Measurements from ENCODE around the gene GTPBP4. TPM values are rescaled to one million over a fixed set of nuclear protein-coding genes. Genes with fewer than 3 reads are reported as not detected.
A peak's percentile ranks its signal among the peaks of the same experiment; 100 is the strongest.

GTPBP4 gene
- total RNA-seq, 1 donor from 2014 or later: 46.2 TPM

DNA sequence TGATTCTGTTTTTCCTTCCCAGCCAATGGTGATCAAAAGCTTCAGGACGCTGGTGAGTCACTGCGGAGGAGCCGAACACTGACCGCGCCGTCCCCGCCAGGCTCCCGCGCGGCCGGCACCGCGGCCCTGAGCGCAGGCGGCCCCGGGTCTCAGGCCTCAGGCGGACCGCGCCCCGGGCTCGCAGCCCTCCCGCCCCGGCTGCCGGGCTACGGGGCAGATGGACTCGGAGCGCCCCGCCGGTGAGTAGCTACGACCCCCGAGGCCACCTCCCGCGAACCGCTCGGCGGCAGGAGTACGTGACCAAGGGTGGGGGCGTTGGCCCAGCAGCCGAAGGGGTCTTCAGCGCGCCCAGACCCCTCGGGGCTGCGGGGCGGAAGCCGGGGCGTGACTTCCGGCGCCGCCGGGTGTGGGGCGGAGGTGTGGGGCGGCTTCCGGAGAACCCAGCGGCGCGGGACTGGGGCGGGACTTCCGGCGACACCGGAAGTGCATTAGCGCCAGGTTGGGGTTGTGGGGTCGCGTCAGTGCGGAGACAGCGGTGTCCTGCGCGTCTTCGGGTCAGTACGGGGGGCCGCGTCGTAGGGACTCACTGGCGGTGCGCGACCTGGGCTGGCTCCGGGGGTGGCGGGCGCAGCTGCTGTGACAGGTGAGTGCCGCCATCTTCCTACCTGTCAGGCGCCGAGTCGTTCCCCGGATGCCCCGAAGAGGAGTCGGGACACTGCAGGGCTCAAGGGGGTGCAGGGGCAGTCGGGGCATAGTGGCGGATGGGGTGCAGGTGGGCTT is 68.3 kb downstream of the GTPBP4 start, which contains the start of gene WDR37:
TSS of gene WDR37 (plus strand) at position 60 of the 780 bp plus-strand sequence. CDS start 15,771 bp downstream, outside the sequence.
- Mint-ChIP-seq H3K9me3 (ENCODE audit: unreplicated experiment) (no peaks in the 10 kb centered on the region), H3K27me3 (ENCODE audit: unreplicated experiment) (peaks cover 15% of the 10 kb centered on the region), H3K4me1 (ENCODE audit: unreplicated experiment) (peaks cover 48% of the 10 kb centered on the region), H3K36me3 (ENCODE audit: low read depth, unreplicated experiment) (no peaks in the 10 kb centered on the region), H3K27ac (ENCODE audit: unreplicated experiment) (peak within 1 kb of the TSS; percentile 94), H3K4me3 (ENCODE audit: unreplicated experiment) (peak within 1 kb of the TSS; percentile 98)
- TF ChIP-seq, protein P1, sequence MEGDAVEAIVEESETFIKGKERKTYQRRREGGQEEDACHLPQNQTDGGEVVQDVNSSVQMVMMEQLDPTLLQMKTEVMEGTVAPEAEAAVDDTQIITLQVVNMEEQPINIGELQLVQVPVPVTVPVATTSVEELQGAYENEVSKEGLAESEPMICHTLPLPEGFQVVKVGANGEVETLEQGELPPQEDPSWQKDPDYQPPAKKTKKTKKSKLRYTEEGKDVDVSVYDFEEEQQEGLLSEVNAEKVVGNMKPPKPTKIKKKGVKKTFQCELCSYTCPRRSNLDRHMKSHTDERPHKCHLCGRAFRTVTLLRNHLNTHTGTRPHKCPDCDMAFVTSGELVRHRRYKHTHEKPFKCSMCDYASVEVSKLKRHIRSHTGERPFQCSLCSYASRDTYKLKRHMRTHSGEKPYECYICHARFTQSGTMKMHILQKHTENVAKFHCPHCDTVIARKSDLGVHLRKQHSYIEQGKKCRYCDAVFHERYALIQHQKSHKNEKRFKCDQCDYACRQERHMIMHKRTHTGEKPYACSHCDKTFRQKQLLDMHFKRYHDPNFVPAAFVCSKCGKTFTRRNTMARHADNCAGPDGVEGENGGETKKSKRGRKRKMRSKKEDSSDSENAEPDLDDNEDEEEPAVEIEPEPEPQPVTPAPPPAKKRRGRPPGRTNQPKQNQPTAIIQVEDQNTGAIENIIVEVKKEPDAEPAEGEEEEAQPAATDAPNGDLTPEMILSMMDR (IDR thresholded peaks at IDR 0.05; ENCODE audit: unreplicated experiment): no peak
- DNase-seq (ENCODE audit: low spot score): peak; percentile 75

DNA sequence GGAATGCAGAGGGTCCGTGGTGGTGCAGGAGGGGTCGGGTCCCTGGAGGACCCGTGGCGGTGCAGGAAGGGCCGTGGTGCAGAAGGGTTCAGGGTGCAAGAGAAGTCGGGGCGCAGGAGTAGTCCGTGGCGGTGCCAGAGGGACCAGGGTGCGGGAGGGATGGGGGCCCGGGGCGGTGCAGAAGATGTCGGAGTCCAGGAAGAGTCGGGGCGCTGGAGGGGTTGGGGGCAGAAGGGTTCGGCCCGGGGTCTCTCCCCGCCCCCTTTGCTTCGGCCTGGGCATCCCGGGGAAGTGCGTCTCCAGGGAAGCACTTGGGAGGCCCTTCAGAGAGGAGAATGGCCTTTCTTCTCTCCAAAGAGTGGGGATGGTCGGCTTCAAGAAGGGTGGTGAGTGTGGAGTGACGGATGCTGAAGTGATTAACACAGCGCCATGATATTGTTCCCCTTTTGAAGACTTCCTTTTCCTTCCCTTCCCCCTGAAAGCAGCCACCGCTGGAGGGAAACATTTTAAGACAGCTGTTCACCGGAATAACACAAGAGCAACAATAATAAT is 68.9 kb downstream of the GTPBP4 start:
- Mint-ChIP-seq H3K4me3 (ENCODE audit: unreplicated experiment) (peak overlapping the region; percentile 98), H3K9me3 (ENCODE audit: unreplicated experiment) (no peaks in the 10 kb centered on the region), H3K27ac (ENCODE audit: unreplicated experiment) (peak overlapping the region; percentile 92), H3K36me3 (ENCODE audit: low read depth, unreplicated experiment) (peaks cover 4% of the 10 kb centered on the region), H3K27me3 (ENCODE audit: unreplicated experiment) (peaks cover 15% of the 10 kb centered on the region), H3K4me1 (ENCODE audit: unreplicated experiment) (peaks cover 55% of the 10 kb centered on the region)
- TF ChIP-seq, protein P1 (IDR thresholded peaks at IDR 0.05; ENCODE audit: unreplicated experiment): no peak
- DNase-seq (ENCODE audit: low spot score): peak; percentile 41

DNA sequence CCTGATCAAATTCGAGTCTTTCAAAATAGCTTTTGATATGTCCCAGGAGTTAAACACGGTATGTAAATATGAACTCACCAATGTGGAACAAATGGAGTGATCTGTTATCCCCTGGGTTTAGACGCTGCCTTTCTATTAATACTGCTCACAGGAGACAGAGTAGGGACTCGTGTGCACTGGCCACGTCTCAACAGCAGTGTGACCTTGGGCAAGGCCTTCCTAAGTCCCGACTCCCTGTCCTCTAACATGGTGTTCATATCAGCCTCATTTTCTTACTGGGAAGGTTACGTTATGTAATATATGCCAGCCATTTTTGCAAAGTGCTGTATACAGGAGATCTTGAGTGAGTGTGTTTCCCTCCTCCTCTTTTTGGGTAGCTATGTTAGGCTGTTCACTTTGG is 69.8 kb downstream of the GTPBP4 start:
- peaks cover 62% of the 10 kb centered on the region for H3K4me1 Mint-ChIP-seq (ENCODE audit: unreplicated experiment)
- peak overlapping the region; percentile 98 for H3K4me3 Mint-ChIP-seq (ENCODE audit: unreplicated experiment)
- H3K9me3 Mint-ChIP-seq (ENCODE audit: unreplicated experiment): no peaks in the 10 kb centered on the region
- peaks cover 8% of the 10 kb centered on the region for H3K36me3 Mint-ChIP-seq (ENCODE audit: low read depth, unreplicated experiment)
- H3K27ac Mint-ChIP-seq (ENCODE audit: unreplicated experiment): peak overlapping the region; percentile 92
- H3K27me3 Mint-ChIP-seq (ENCODE audit: unreplicated experiment): peaks cover 15% of the 10 kb centered on the region
- DNase-seq (ENCODE audit: low spot score): no peak
- TF ChIP-seq, protein P1 (IDR thresholded peaks at IDR 0.05; ENCODE audit: unreplicated experiment): no peak

DNA sequence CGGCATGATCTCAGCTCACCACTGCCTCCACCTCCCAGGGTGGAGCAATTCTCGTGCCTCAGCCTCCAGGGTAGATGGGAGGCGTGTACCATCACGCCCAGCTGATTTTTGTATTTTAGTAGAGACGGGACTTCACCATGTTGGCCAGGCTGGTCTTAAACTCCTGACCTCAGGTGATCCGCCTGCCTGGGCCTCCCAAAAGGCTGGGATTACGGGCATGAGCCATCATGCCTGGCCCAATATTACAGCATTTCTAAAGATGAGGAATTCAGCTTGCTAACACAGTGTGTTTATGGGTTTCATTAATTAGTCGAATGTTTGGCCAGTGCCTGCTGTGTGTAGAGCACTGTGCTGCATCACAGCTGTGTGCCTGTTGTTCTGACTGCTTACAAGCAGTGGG is 71.7 kb downstream of the GTPBP4 start:
- Mint-ChIP-seq H3K4me3 (ENCODE audit: unreplicated experiment) (no peak overlapping the region), H3K27ac (ENCODE audit: unreplicated experiment) (no peak overlapping the region), H3K9me3 (ENCODE audit: unreplicated experiment) (no peaks in the 10 kb centered on the region), H3K27me3 (ENCODE audit: unreplicated experiment) (peaks cover 15% of the 10 kb centered on the region), H3K36me3 (ENCODE audit: low read depth, unreplicated experiment) (peaks cover 8% of the 10 kb centered on the region), H3K4me1 (ENCODE audit: unreplicated experiment) (peaks cover 68% of the 10 kb centered on the region)
- TF ChIP-seq, protein P1 (IDR thresholded peaks at IDR 0.05; ENCODE audit: unreplicated experiment): no peak
- DNase-seq (ENCODE audit: low spot score): no peak

All from endothelial cell (in vitro differentiated cells).